NOMO-1 (cell line): ENCODE data around the gene SPECC1L.
A peak's percentile ranks its signal among the peaks of the same experiment; 100 is the strongest.
"Not testable (repeated sequence)": the region's sequence is repeated elsewhere in the genome, so short reads cannot be mapped to it uniquely, and the experiment has no call there.

Source experiments
- DNase-seq, 2 experiments: peaks; one replicate each; lab custom pipeline; 2025; ENCODE audit not compliant: unreplicated experiment in 2 of 2; lab: John Stamatoyannopoulos, UW

Gene SPECC1L

GRCh38 chr22:24270556-24271385, at the start of gene SPECC1L:
Gene SPECC1L, plus strand, starts transcription at chr22:24270831. Its CDS starts 31,401 bp downstream, at chr22:24302232.
- DNase-seq: peak; percentile 82 to 92

- DNase-seq: no peak
Measured at GRCh38 chr22:24224468-24224867, 46.2 kb upstream of the SPECC1L start.

GRCh38 chr22:24225044-24225601, 45.5 kb upstream of the SPECC1L start:
- no peak for DNase-seq

GRCh38 chr22:24225951-24226350, 44.7 kb upstream of the SPECC1L start:
- DNase-seq: no peak

GRCh38 chr22:24230911-24231656, 39.5 kb upstream of the SPECC1L start:
- peak; percentile 4 to 6 for DNase-seq

GRCh38 chr22:24231706-24232105, 38.9 kb upstream of the SPECC1L start:
- DNase-seq: no peak

GRCh38 chr22:24232124-24232523, 38.5 kb upstream of the SPECC1L start:
- no peak for DNase-seq

- no peak for DNase-seq
Measured at GRCh38 chr22:24232725-24233124, 37.9 kb upstream of the SPECC1L start.

GRCh38 chr22:24233235-24233634, 37.4 kb upstream of the SPECC1L start:
- no peak for DNase-seq

- no peak for DNase-seq
Measured at GRCh38 chr22:24233816-24234215, 36.8 kb upstream of the SPECC1L start.

- DNase-seq: no peak
Measured at GRCh38 chr22:24235315-24235714, 35.3 kb upstream of the SPECC1L start.

- DNase-seq: no peak
Measured at GRCh38 chr22:24236656-24237055, 34.0 kb upstream of the SPECC1L start.

GRCh38 chr22:24238101-24238694, 32.4 kb upstream of the SPECC1L start:
- not testable (repeated sequence) for DNase-seq

GRCh38 chr22:24240381-24240780, 30.2 kb upstream of the SPECC1L start:
- DNase-seq: no peak

- DNase-seq: not testable (repeated sequence)
Measured at GRCh38 chr22:24240985-24241692, 29.5 kb upstream of the SPECC1L start.

- not testable (repeated sequence) for DNase-seq
Measured at GRCh38 chr22:24243417-24243816, 27.2 kb upstream of the SPECC1L start.

- DNase-seq: no peak
Measured at GRCh38 chr22:24244144-24244787, 26.4 kb upstream of the SPECC1L start.

GRCh38 chr22:24245030-24245431, 25.6 kb upstream of the SPECC1L start, which contains the start of gene GGT5:
Gene GGT5, minus strand, starts transcription at chr22:24245082. Its CDS starts 357 bp downstream, at chr22:24244725.
- not testable (repeated sequence) for DNase-seq

- DNase-seq: not testable (repeated sequence)
Measured at GRCh38 chr22:24245584-24246561, 24.8 kb upstream of the SPECC1L start.
